ENCODE measurements around the gene SH3RF1. TPM values are rescaled to one million over a fixed set of nuclear protein-coding genes. Genes with fewer than 3 reads are reported as not detected.

The SH3RF1 gene
- total RNA-seq, 1 donor from 2014 or later: 35.2 TPM

DNA sequence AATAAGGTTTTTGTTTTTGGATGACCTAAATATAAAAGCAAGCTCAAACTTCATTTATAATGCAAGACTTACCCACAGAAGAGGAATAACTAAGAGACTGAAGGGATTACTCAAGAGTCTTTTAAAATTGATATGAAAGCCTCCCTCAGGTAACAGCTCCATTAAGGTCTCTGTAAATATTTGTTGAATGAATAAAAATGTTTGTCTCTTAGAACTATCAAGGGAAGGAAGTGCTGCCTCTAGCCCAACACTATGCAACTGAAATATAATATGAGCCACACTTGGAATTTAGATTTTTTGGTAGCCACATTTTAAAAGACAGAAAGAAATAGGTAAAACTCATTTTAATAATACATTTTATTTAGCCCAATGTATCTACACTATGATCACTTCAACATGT, 127.8 kb downstream of the SH3RF1 start:
- H3K27me3 Mint-ChIP-seq (ENCODE audit: unreplicated experiment): no peaks in the 10 kb centered on the region
- H3K4me3 Mint-ChIP-seq (ENCODE audit: unreplicated experiment): no peak overlapping the region
- no peak for DNase-seq
- TF ChIP-seq, protein P1, sequence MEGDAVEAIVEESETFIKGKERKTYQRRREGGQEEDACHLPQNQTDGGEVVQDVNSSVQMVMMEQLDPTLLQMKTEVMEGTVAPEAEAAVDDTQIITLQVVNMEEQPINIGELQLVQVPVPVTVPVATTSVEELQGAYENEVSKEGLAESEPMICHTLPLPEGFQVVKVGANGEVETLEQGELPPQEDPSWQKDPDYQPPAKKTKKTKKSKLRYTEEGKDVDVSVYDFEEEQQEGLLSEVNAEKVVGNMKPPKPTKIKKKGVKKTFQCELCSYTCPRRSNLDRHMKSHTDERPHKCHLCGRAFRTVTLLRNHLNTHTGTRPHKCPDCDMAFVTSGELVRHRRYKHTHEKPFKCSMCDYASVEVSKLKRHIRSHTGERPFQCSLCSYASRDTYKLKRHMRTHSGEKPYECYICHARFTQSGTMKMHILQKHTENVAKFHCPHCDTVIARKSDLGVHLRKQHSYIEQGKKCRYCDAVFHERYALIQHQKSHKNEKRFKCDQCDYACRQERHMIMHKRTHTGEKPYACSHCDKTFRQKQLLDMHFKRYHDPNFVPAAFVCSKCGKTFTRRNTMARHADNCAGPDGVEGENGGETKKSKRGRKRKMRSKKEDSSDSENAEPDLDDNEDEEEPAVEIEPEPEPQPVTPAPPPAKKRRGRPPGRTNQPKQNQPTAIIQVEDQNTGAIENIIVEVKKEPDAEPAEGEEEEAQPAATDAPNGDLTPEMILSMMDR (IDR thresholded peaks at IDR 0.05; ENCODE audit: partially characterized antibody, unreplicated experiment): no peak
- H3K9me3 Mint-ChIP-seq (ENCODE audit: unreplicated experiment): no peaks in the 10 kb centered on the region
- H3K27ac Mint-ChIP-seq (ENCODE audit: unreplicated experiment): peak overlapping the region; percentile 31
- H3K4me1 Mint-ChIP-seq (ENCODE audit: low read depth, unreplicated experiment): peaks cover 16% of the 10 kb centered on the region
- H3K36me3 Mint-ChIP-seq (ENCODE audit: unreplicated experiment): no peaks in the 10 kb centered on the region

DNA sequence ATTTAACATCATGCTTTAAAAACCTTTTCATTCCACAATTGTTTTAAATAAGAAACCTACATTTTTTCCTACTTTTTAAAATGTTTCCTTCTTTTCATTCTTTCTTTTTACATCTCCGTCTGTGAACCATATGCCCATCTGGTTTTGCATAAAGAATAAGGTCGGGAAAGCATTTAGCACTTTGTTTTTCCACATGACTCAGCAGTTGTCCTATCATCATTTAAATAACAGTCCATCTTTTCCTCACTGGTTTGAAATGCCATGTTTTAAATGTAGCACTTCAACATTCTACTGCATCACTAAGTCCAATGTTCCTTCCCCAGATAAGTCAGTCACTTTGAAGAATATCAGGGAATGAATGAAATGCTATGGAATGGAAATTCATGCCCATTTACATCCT, 128.4 kb downstream of the SH3RF1 start:
- TF ChIP-seq, protein P1 (IDR thresholded peaks at IDR 0.05; ENCODE audit: partially characterized antibody, unreplicated experiment): no peak
- DNase-seq: no peak
- Mint-ChIP-seq H3K27me3 (ENCODE audit: unreplicated experiment) (no peaks in the 10 kb centered on the region), H3K4me1 (ENCODE audit: low read depth, unreplicated experiment) (peaks cover 18% of the 10 kb centered on the region), H3K36me3 (ENCODE audit: unreplicated experiment) (no peaks in the 10 kb centered on the region), H3K4me3 (ENCODE audit: unreplicated experiment) (no peak overlapping the region), H3K9me3 (ENCODE audit: unreplicated experiment) (no peaks in the 10 kb centered on the region), H3K27ac (ENCODE audit: unreplicated experiment) (peak overlapping the region; percentile 31)

DNA sequence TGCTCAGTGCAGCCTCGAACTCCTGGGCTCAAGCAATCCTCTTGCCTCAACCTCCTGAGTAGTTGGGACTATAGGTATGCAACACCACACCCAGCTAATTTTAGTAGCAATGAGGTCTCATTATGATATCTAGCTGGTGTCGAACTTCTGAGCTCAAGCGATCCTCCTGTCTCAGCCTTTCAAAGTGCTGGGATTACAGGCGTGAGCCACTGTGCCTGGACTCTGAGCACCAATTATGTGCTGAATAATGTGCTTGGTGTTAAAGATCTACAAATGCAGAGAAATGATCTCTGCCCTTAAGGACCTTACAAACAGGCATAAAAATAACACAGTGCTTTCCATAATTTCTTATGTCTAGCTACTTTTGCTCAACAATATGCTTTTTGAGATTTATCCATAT, 131.7 kb downstream of the SH3RF1 start:
- Mint-ChIP-seq H3K4me1 (ENCODE audit: low read depth, unreplicated experiment) (peaks cover 22% of the 10 kb centered on the region), H3K4me3 (ENCODE audit: unreplicated experiment) (no peak overlapping the region), H3K36me3 (ENCODE audit: unreplicated experiment) (no peaks in the 10 kb centered on the region), H3K27ac (ENCODE audit: unreplicated experiment) (no peak overlapping the region), H3K27me3 (ENCODE audit: unreplicated experiment) (no peaks in the 10 kb centered on the region), H3K9me3 (ENCODE audit: unreplicated experiment) (no peaks in the 10 kb centered on the region)
- DNase-seq: no peak
- TF ChIP-seq, protein P1 (IDR thresholded peaks at IDR 0.05; ENCODE audit: partially characterized antibody, unreplicated experiment): no peak

DNA sequence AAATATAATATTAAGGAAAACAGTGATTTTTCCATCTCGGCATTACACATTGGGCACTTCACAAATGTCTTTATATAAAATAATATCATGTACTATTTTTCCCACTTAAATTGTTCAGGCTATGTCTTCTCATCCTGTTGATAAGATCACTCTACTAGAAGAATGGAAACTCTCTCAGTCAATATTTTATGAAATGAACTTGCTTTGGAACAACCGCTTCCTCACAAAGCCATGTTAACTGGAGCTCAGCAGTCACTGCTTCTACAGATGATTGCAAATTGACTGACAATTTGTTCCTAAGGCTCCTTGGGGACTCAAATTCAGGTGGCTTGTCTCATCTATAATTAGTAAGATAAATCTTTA, 133.2 kb downstream of the SH3RF1 start:
- Mint-ChIP-seq H3K9me3 (ENCODE audit: unreplicated experiment) (no peaks in the 10 kb centered on the region), H3K27ac (ENCODE audit: unreplicated experiment) (no peak overlapping the region), H3K4me3 (ENCODE audit: unreplicated experiment) (no peak overlapping the region), H3K27me3 (ENCODE audit: unreplicated experiment) (no peaks in the 10 kb centered on the region), H3K36me3 (ENCODE audit: unreplicated experiment) (no peaks in the 10 kb centered on the region), H3K4me1 (ENCODE audit: low read depth, unreplicated experiment) (peaks cover 10% of the 10 kb centered on the region)
- no peak for DNase-seq
- TF ChIP-seq, protein P1 (IDR thresholded peaks at IDR 0.05; ENCODE audit: partially characterized antibody, unreplicated experiment): no peak

DNA sequence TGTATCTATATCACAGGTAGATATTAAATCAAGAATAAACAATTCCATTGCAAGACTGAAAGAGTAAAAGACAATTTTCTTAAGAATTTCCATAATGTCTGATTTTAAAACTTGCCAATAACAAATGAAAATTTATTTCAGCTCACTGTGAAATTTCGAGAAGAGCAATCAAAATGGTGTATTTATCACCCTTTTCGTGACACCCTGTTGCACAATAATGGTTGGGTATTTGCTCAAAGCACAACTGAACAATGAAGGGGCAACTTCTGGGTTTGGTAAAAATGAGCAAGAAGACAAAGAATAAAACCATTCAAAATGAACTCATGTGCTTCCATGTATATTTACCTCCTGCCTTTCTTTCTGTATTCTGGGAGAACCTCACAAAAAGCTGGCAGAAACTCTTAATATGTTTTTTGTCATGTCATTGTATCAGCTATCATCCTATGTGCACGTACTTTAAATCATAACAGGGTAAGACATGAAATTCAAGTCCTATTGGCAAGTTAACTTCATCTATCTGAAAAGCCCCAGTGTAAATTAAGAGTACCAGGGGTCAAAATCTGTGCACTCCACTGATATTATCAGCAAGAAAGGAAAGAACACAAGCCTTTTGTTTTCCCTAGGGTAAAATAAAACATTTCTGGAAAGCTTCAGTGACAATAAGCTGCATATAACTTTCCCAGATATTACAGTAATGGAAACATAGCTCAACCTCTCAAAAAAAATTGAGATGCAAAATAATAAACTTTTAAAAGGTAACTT, 133.8 kb downstream of the SH3RF1 start:
- H3K4me1 Mint-ChIP-seq (ENCODE audit: low read depth, unreplicated experiment): peaks cover 7% of the 10 kb centered on the region
- H3K36me3 Mint-ChIP-seq (ENCODE audit: unreplicated experiment): no peaks in the 10 kb centered on the region
- H3K27ac Mint-ChIP-seq (ENCODE audit: unreplicated experiment): no peak overlapping the region
- TF ChIP-seq, protein P1 (IDR thresholded peaks at IDR 0.05; ENCODE audit: partially characterized antibody, unreplicated experiment): no peak
- no peaks in the 10 kb centered on the region for H3K9me3 Mint-ChIP-seq (ENCODE audit: unreplicated experiment)
- no peak for DNase-seq
- no peaks in the 10 kb centered on the region for H3K27me3 Mint-ChIP-seq (ENCODE audit: unreplicated experiment)
- H3K4me3 Mint-ChIP-seq (ENCODE audit: unreplicated experiment): no peak overlapping the region

Measured in glutamatergic neuron (in vitro differentiated cells).